Suprapubic skin (tissue), 4 donors: ENCODE data around the gene LY6G5C.

Experiments used
- EP300 ChIP-seq: sonication (generic); formaldehyde crosslinking; IDR thresholded peaks from one replicate; pipeline ENCODE4 v1.6.1; 2017; ENCODE audit warnings: antibody characterized with exemption
- POLR2A ChIP-seq, 2 donors: fragments of 450-650 bp; IDR thresholded peaks; one replicate each; pipeline ENCODE4 v1.6.1; 2017; ENCODE audit warnings: antibody characterized with exemption in 2 of 2, mild to moderate bottlenecking in 2 of 2, moderate library complexity in 2 of 2
- POLR2AphosphoS5 ChIP-seq, 3 donors: sonication (generic); formaldehyde crosslinking; IDR thresholded peaks; one replicate each; pipeline ENCODE4 v1.6.1; 2017; ENCODE audit warnings: antibody characterized with exemption in 3 of 3
- TF ChIP-seq, protein P1 (sequence below), 2 donors: fragments of 200-600 bp in 1 of 2; fragments of 450-650 bp in 1 of 2; sonication (generic) in 1 of 2; IDR thresholded peaks; one replicate each; pipeline ENCODE4 v1.5.1; 2016 to 2019; ENCODE audit warnings: antibody characterized with exemption in 2 of 2, mild to moderate bottlenecking in 1 of 2, moderate library complexity in 1 of 2

DNA sequence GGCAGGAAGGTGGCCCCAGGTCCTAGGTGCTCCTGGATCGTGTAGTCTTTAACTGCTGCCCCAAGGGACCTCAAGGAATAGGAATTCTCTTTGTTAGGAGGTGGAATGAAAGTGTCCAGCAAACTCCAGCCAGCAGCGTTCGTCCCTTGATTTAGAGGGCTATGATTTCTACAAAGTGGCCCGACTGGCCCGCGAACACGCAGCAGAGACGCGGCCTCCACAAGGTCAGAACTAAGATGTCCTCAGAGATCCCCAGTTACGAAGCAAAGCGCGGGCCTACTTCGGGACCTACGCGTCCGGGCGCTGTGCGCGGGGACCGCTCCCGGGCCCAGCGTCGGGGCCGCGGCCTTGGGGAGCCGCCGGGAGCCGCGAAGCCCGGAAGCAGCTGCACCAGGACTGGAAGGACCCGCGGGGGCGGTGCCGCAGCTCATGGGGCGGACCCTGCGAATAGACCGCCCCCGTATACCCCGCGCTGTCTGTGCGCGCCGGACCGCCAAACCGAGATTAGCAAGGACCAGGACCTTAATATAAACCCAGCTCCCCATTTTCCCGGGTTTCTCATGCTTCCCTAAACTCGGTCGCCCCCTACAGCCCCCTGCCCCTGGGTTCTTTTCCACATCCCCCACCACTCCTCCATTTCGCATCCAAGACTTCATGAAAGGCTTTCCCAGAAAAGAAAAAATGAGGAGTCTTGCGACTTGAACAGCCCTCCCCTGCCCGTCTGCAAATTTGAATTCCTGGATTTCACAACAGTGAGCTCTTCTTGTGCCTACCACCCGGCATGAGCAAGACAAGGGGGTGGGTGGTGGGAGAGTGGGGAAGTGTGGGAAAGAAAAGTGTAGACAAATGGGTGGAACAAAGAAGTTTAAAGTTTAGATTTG lies 20.2 kb downstream of the LY6G5C start, which contains the start of gene C6orf47:
- TF ChIP-seq, protein P1, sequence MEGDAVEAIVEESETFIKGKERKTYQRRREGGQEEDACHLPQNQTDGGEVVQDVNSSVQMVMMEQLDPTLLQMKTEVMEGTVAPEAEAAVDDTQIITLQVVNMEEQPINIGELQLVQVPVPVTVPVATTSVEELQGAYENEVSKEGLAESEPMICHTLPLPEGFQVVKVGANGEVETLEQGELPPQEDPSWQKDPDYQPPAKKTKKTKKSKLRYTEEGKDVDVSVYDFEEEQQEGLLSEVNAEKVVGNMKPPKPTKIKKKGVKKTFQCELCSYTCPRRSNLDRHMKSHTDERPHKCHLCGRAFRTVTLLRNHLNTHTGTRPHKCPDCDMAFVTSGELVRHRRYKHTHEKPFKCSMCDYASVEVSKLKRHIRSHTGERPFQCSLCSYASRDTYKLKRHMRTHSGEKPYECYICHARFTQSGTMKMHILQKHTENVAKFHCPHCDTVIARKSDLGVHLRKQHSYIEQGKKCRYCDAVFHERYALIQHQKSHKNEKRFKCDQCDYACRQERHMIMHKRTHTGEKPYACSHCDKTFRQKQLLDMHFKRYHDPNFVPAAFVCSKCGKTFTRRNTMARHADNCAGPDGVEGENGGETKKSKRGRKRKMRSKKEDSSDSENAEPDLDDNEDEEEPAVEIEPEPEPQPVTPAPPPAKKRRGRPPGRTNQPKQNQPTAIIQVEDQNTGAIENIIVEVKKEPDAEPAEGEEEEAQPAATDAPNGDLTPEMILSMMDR (IDR thresholded peaks at IDR 0.05), result no peak
- TF ChIP-seq POLR2A (IDR thresholded peaks at IDR 0.05) (peak; percentile 39 to 89), EP300 (no peak), POLR2AphosphoS5 (IDR thresholded peaks at IDR 0.05) (peak in 2 of 3 donors; percentile 17 to 34)
